ENCODE measurements around the gene ATXN10.
"Not testable (repeated sequence)": the region's sequence is repeated elsewhere in the genome, so short reads cannot be mapped to it uniquely, and the experiment has no call there.

ATXN10 gene

GRCh38 chr22:45710469-45710868 lies 38.8 kb downstream of the ATXN10 start:
- no peak for DNase-seq

DNA sequence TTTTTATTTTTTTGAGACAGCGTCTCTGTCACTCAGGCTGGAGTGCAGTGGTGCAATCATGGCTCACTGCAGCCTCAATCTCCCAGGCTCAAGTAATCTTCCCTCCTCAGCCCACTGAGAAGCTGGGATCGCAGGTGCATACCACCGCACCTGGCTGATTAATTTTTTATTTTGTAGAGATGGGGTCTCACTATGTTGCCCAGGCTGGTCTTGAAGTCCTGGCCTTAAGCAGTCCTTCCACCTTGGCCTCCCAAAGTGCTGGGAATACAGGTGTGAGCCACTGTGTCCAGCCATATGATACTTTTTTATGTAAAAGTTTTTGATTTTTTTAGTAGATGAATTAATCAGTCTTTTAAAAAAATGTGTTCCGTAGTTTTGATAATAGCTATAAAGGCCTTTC lies 42.8 kb downstream of the ATXN10 start:
- not testable (repeated sequence) for DNase-seq

DNA sequence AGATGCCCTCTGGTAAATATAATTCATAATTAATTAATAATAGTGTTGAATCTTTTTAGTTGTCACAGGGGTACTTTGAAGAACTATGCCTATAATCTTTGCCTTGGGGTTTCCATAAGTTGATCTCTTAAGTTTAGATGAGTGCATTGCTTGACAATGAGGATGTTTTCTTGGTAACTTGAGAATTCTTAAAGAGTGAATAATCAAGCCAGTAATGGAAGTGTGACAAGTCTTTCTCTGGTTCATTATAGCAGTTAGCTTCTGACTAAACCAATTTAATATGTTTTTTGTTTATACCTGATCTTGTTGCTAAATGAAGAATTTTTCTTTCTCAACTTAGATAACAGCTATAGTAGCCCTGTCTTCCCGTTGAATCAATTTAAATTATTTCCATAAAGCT lies 46.2 kb downstream of the ATXN10 start:
- no peak for DNase-seq

GRCh38 chr22:45718391-45718790 lies 46.8 kb downstream of the ATXN10 start:
- DNase-seq: no peak

- no peak for DNase-seq
Observed at GRCh38 chr22:45720839-45721378, 49.3 kb downstream of the ATXN10 start.

DNA sequence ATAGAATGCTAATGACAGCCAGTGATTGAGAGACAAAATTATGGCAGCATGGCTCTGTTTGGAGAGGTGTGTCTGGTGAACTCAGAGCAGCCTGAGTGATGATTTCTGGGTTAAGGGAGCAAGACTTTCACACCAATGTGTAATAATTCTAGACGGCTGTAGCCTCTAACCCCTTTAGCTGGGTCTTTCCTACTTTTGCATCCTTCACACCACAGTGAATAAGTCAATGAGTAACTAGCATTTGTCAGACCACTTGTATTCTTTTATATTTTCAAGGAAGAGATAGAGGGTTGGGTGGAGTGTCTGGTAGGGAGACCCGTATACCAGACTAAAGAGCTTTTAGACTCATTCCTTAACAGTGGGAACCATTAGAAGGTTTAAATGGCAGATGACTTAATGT lies 50.4 kb downstream of the ATXN10 start:
- no peak for DNase-seq

- no peak for DNase-seq
Observed at GRCh38 chr22:45726081-45726480, 54.4 kb downstream of the ATXN10 start.

- no peak for DNase-seq
Observed at GRCh38 chr22:45731041-45731797, 59.6 kb downstream of the ATXN10 start.

GRCh38 chr22:45731798-45732495 lies 60.3 kb downstream of the ATXN10 start:
- no peak for DNase-seq

GRCh38 chr22:45735273-45735672 lies 63.6 kb downstream of the ATXN10 start:
- no peak for DNase-seq

DNA sequence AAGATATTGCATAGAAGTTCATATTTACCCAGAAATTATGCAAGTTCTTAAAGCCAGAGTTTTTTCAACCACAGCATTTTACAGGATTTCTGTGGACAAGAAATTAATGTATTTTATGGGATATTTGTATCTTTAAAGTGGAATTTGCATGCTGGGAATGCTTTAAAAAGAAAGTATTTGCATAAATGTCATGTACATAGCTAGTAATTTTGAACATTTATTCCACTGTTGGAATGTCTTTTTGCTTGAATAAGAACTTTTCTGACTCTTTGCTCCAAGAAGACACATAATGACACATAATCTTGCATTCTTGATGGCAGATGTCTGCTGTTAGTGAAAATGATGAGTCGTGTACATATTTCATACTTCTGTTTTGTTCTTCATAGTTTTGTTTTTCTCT lies 66.6 kb downstream of the ATXN10 start:
- no peak for DNase-seq

DNA sequence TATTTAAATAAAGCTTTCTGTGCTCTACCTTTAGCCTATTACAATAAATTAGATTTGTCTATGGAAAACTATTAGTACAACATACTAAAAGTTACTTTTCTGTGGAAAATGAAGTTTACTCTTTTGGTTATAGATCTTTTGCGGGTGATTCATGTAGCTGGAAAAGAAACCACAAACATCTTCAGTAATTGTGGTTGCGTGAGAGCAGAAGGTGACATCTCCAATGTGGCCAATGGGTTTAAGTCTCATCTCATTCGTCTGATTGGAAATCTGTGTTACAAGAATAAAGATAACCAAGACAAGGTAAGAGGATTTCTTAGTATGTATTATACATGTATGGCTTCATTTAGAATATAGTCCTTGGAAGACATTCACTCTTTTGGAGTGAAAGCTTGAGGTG lies 68.6 kb downstream of the ATXN10 start:
- DNase-seq: no peak

GRCh38 chr22:45742866-45743450 lies 71.3 kb downstream of the ATXN10 start:
- DNase-seq: no peak

DNA sequence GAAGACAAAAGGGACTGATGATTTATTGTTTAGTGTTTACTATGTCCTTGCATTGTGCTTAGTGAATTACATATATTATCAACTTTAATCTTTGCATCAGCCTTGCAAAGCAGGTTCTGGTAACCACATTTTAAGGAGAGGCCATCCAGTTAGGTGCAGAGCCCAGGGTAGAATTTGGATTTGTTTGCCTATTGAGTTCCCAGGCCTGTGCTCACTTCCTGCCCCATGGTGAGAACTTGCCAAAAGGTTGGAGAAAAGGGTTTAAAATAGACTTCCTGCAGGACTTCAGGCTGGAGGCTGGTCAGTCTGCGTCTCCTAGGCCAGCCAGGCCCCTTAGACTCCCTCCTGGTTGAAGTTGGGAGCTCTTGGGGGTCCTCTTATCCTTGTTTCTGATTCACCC lies 72.1 kb downstream of the ATXN10 start:
- no peak for DNase-seq

DNA sequence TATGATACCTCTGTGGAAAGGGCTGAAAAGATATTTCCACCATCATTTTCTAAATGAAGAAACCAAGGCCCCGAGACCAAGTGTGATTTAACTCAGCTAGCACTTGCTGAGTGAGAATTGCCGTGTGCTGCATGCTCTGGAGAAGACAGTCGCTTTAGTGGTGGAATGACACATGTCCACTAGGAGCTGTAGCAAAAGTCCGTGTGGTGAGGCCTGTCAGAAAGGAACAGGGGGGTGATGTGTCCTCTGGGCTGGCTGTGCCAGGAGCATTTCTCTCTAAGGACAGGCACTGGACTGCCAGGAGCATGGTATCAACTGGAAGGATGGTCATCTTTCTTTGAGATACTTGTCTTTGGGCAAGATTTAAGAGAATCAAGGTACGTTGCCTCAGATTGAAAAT lies 72.8 kb downstream of the ATXN10 start:
- no peak for DNase-seq

- DNase-seq: no peak
Observed at GRCh38 chr22:45750626-45751025, 79.0 kb downstream of the ATXN10 start.

- no peak for DNase-seq
Observed at GRCh38 chr22:45752036-45752435, 80.4 kb downstream of the ATXN10 start.

DNA sequence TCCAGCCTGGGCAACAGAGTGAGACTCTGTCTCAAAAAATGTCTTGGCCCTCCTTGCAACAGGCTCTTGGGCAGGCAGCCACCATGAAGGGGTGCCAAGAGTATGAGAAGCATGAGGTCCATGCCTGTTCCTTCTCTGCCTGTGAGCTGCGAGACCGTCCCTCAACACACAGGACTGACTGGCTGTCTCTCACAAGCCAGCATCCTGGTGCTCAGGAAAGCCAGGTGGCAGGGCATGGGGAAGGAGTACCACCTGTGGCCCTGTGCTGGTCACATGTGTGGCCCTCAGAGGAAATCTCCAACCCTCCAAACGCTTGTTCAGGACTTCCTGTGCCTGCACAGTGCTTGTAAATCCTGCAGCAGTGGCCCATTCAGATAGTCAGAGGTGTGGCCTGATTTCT lies 83.2 kb downstream of the ATXN10 start:
- DNase-seq: no peak

DNA sequence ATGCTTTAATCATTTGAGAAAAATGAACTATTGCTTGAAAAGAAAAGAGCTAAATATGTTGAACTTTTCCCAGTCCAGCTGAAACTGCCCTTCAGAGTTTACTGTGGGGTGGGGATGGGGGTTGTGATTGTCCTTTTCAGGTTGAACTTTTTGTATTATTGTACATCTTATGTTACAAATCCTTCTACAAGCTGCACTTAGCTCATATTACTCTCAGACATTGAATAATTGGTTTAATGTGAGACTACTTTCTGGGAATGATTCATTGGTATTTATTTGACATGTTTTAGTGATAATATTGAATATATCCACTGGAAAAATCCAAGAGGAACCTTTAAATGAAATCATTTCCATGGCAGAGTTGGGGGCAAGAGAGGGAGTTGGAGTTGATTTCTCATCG lies 84.9 kb downstream of the ATXN10 start:
- no peak for DNase-seq

DNA sequence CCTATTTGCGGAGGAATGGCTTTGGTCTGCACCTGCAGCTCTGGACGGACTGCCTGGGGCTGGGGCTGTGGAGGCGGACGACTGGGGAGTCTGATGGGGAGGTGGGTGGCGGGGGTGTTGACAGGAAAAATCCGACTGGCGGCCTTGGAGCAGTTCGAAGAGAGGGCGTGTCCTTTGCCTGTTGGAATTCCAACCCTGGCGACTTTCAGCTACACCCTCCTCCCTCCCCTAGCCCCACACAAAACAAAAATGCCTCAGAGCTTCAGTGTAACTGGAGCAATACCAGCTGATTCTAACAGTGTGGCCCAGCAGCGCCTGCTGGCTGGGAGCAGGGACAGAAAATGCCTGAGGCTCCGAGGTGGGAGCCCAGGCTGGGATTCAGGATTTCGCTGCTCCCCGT lies 85.4 kb downstream of the ATXN10 start:
- DNase-seq: no peak

GRCh38 chr22:45757936-45758335 lies 86.3 kb downstream of the ATXN10 start:
- DNase-seq: no peak

DNA sequence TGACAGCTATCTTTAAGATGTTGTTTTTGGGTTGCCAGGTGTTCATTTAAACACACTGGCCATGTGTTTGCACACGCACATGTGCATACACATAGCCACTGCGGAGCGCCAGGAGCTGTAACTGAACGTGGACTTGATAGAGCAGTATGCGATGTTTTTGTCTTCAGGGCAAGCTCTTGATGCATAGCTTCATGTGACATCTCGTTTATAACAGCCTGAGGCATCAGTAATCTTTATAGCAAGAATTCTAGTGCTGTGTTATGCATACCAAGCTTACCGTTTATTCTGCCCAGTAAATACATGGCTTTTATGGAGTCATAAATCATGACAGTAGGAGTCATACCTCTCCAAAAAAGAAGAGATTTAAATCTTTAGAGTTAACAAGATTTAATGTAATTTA lies 87.0 kb downstream of the ATXN10 start:
- DNase-seq: no peak

- no peak for DNase-seq
Observed at GRCh38 chr22:45760682-45761081, 89.0 kb downstream of the ATXN10 start.
